DND-41 (cell line): ENCODE data around the gene TMED4.

Source experiments
- CTCF ChIP-seq: IDR thresholded peaks from 2 replicates; pipeline ENCODE4 v1.5.1; 2012; ENCODE audit warnings: borderline replicate concordance, low read length, moderate library complexity, mild to moderate bottlenecking; ENCODE audit not compliant: poor library complexity, severe bottlenecking; ENCODE audit errors: extremely low read depth
- EZH2 ChIP-seq: IDR thresholded peaks from 3 replicates; pipeline ENCODE4 v1.6.1; 2012; ENCODE audit warnings: borderline replicate concordance, low read depth, mild to moderate bottlenecking, moderate library complexity, low read length, inconsistent platforms; ENCODE audit not compliant: severe bottlenecking

GRCh38 chr7:44534501-44534900 is 47.5 kb downstream of the TMED4 start:
- TF ChIP-seq CTCF (peak; percentile 80), EZH2 (no peak)
